Colon (tissue), 2 donors: ENCODE results near the gene KRTAP12-3.

Experiments used
- FAIRE-seq: peaks from 2 replicates; lab custom pipeline; 2012; peaks lifted over from hg19 to GRCh38; lab: Jason Lieb, UNC
- donor health status: control.
- donor health status: control.

KRTAP12-3 gene

DNA sequence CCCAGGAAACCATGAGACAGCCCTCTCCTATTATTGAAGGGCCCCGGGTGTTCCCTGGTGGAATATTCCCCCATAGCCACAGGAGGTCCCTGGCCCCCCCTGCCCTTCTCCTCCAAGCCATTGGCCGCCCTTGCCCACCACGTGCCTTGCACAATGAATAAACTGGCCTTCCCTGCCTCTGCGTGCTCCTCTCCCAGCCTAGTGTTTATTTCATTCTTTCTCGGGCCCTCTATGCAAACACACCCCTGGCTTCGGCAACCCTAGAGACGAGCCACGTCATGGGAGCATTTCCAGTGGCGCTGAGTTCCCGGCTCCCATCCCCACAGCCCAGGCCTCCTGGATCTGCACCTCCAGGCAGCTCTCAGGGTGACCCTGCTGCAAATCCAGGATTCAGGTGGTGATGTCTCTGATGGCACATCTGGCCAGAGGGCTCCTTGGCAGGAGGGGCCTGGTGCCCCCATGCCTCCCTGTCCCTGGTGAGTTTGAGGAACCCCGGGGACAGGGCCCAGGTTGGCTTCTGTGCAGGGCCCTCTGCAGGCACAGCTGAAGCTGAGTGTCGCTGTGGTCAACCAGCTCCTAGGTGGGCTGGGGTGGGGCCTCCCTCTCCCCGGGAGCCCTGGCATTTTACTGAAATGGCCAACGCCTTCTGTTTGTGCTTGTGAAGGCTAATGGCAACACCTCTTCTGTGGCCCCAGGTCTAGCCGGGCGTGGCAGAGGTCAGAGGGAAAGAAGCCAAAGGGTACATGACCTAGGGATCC is 45.4 kb downstream of the KRTAP12-3 start:
- FAIRE-seq: no peak

DNA sequence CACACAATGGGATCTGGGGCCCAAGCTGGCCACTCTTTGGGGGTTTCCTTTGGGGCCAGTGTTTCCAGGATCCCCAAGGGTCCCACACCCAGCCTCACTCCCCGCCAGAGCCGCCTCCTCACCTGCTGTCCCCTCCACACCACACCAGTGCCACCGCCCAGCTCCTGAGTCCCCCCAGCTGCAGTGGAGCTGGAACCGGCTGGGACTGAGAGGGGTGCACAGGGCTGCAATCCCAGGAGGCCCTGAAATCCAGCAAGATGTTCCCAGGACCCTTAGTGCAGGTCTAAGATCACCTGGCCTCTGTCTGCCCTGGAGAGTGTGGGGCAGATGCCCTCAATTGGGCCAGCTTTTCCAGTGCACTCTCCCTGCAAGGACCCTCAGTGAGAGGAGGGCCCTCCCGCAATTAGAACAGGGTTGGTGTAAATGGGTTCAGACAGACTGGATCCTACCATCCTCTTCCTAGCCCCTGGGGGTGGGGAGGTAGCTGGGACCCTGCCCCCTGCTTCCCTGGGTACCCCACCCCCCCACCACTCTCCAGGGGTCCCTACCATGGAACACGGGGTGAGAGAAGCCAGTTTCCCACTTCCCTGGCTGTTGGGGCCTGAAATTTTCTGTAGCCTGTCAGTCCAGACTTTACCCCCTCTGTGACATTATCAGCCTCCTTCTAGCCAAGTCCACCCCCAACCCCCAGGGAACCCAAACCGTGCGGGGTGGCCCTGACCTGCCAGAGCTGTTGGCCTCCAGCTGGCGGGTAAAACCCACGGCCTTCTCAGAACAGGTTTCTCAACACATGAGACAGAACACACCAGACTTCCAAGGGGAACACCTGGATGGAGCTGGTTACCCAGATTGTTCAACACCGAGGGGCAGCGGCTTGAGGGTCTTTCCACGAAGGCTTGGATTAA is 46.3 kb downstream of the KRTAP12-3 start:
- no peak for FAIRE-seq

DNA sequence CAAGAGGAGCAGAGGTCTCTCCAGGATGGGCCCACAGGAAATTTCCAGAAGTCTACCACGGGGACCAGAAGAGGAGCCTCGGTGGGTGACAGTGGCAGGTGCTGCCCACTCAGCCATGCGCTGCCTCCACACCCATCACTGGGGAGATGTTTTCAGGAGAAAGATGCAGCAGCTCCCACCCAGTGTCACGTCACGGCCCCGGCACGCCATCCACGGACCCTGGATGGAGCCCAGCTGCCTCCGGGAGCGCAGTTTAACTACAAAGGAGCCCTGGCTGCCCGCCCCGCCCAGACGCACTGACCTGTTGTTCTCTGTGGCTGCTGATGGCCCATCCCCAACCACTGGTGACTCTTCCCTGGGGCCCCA is 46.9 kb downstream of the KRTAP12-3 start:
- no peak for FAIRE-seq

DNA sequence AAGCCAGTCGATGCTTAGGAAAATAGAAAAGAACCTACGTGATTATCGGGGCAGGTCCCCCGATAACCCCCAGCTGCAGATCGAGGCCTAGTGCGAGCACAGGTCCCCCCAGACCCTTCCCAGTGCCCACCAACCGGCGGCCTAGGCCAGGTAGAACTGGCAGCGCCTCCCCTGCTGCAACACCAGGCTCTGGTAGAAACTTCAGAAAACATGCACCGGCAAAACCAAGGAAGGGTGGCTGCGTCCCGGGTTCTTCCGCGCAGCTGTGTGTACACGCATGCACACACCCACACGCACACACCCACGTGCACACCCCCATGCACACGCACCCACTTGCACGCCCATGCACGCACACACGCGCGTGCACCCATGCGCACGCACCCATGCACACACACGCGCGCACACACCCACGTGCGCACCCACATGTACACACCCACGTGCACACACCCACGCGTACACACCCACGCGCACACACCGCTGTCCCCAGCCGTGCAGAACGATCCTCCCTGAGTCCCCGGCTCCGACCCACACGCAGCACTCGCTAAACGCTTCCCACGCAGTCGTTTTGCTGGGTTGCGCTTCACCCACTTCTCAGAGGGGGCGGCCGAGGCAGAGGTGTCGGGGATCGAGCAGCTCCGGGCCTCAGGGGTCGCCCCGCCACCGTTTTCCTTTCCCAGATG is 48.4 kb downstream of the KRTAP12-3 start:
- no peak for FAIRE-seq

DNA sequence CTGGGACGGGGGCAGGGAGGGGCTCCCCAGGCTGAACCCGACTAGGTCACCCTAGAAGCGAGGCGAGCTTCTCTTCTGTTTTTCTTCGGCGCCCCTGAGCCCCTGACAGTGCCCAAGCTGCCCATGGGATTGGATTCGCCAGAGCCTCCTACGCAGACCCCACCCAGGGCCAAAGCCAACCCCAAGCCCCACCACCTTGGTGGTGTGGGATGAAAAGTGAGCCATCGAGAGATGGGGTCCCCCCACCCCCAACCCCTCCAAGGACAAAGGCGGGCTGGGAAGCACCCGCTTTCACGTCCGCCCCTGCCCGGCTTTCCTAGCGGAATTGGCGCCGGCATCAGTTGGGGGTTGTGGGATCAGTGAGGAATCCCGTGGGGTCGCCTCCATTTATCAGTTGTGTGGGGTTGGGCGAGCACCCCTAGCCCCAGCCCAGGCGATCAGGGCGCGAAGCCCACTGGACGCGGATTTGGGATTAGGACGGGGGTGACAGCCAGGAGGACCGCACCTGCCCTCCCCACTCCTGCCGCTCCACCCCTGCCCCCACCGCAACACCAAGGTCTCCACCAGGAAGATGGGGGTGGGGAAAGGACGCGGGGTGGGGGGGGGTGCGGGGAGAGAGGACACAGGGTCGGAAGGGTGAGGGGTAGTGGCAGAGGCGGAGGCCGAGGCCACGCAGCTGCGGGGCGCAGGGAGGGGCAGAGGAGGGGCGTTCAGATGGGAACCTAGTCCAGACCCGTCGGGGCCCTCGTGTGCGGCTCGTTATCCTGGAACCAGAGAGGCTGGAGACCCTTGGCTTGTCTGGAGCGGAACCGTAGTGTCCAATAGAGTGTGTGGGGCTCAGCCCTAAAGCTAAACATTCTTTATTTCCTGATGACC is 49.2 kb downstream of the KRTAP12-3 start:
- no peak for FAIRE-seq
